Endothelial cell of umbilical vein (primary cell): Measurements from ENCODE around the gene PDS5B. TPM values are rescaled to one million over a fixed set of nuclear protein-coding genes. Genes with fewer than 3 reads are reported as not detected.

ENCODE experiments used
- BruUV-seq: library from RNA; stranded (reverse); fragments of 400-500 nt; replicated peaks from 2 replicates; lab custom pipeline; 2021; lab: Mats Ljungman, UMichigan
- CTCF ChIA-PET: fragments of 300-600, 350-600 bp; sonication (Branson Sonifier 250); formaldehyde crosslinking; loops from one replicate; lab custom pipeline; 2021; ENCODE audit warnings: antibody characterized with exemption, inconsistent platforms; lab: Charles Lee
- POLR2A ChIA-PET: fragments of 300-600, 350-600 bp; sonication (Branson Sonifier 250); formaldehyde crosslinking; loops from one replicate; lab custom pipeline; 2021; ENCODE audit warnings: antibody characterized with exemption, inconsistent platforms; lab: Charles Lee
- DNase-seq: peaks from one replicate; pipeline ENCODE4 v3.0.0-alpha.2; 2011; ENCODE audit warnings: low read depth, low spot score
- FAIRE-seq: peaks from 2 replicates; lab custom pipeline; 2011; peaks lifted over from hg19 to GRCh38; lab: Jason Lieb, UNC
- H2AFZ ChIP-seq: 2 replicates; pipeline ENCODE4 v1.6.0; 2012; ENCODE audit warnings: low read depth, low read length, control low read depth, inconsistent platforms
- H3K27ac ChIP-seq: 2 replicates; pipeline ENCODE4 v1.5.1; 2011; ENCODE audit warnings: low read depth, mild to moderate bottlenecking, control low read depth, low read length, moderate library complexity; ENCODE audit not compliant: insufficient read depth
- H3K27me3 ChIP-seq, 2 experiments: 2 replicates each; pipeline versions ENCODE4 v1.6.0 to v1.6.1; 2011; ENCODE audit warnings: low read length in 2 of 2, mixed read lengths in 1 of 2; ENCODE audit not compliant: control insufficient read depth in 2 of 2, insufficient read depth in 2 of 2
- H3K36me3 ChIP-seq, 2 experiments: 2 replicates in 1 of 2; 3 replicates in 1 of 2; pipeline ENCODE4 v1.5.1; 2011; ENCODE audit warnings: low read length in 2 of 2, mild to moderate bottlenecking in 1 of 2, moderate library complexity in 1 of 2; ENCODE audit not compliant: control insufficient read depth in 2 of 2, insufficient read depth in 2 of 2; ENCODE audit errors: extremely low read depth in 1 of 2
- H3K4me1 ChIP-seq: 3 replicates; pipeline ENCODE4 v1.5.1; 2011; ENCODE audit warnings: mild to moderate bottlenecking, low read length; ENCODE audit not compliant: control insufficient read depth, insufficient read depth; ENCODE audit errors: extremely low read depth
- H3K4me2 ChIP-seq: 2 replicates; pipeline ENCODE4 v1.6.1; 2011; ENCODE audit warnings: low read length, control low read depth, mixed read lengths; ENCODE audit not compliant: insufficient read depth
- H3K4me3 ChIP-seq, 3 experiments: fragments of 200-600 bp in 1 of 3; sonication (generic), shearing (Covaris generic) in 1 of 3; replicated peaks in 1 of 3; 2 replicates each; pipeline ENCODE4 v1.5.1; 2011 to 2016; ENCODE audit warnings: control low read depth in 3 of 3, low read length in 3 of 3, mild to moderate bottlenecking in 2 of 3, inconsistent platforms in 1 of 3, low read depth in 1 of 3, moderate library complexity in 1 of 3; ENCODE audit not compliant: insufficient read depth in 1 of 3
- H3K79me2 ChIP-seq: 2 replicates; pipeline ENCODE4 v1.6.0; 2012; ENCODE audit warnings: low read length, inconsistent platforms; ENCODE audit not compliant: control insufficient read depth, insufficient read depth
- H3K9ac ChIP-seq: replicated peaks from 2 replicates; pipeline ENCODE3; 2011; ENCODE audit warnings: low read length, control low read depth; ENCODE audit not compliant: insufficient read depth; ENCODE audit errors: extremely low read depth
- H3K9me1 ChIP-seq: replicated peaks from 3 replicates; pipeline ENCODE4 v1.6.0; 2011; ENCODE audit warnings: mild to moderate bottlenecking, low read length; ENCODE audit not compliant: control insufficient read depth, insufficient read depth; ENCODE audit errors: extremely low read depth
- H3K9me3 ChIP-seq: replicated peaks from 2 replicates; pipeline ENCODE4 v1.5.1; 2012; ENCODE audit warnings: low read length, inconsistent platforms; ENCODE audit not compliant: control insufficient read depth, insufficient read depth
- H4K20me1 ChIP-seq: replicated peaks from 2 replicates; pipeline ENCODE3; 2011; ENCODE audit warnings: mild to moderate bottlenecking, low read length; ENCODE audit not compliant: control insufficient read depth, insufficient read depth; ENCODE audit errors: extremely low read depth
- MYC ChIP-seq: IDR thresholded peaks from one replicate; pipeline ENCODE4 v1.6.1; 2011; ENCODE audit warnings: mild to moderate bottlenecking, low read depth, low read length
- POLR2A ChIP-seq: IDR thresholded peaks from 2 replicates; pipeline ENCODE4 v1.6.1; 2012; ENCODE audit warnings: low read depth, mild to moderate bottlenecking, control low read depth, low read length
- dilution Hi-C: fragments of 300-500 bp; cut with MboI; formaldehyde crosslinking; loops from one replicate; pipeline ENCODE4 v1.15.0; 2019; ENCODE audit warnings: low sequenced_read_pairs; ENCODE audit not compliant: extremely low pct_ligation_motif_present
- intact Hi-C: fragments of 100-400 bp; cut with micrococcal nuclease; formaldehyde crosslinking; loops from one replicate; pipeline ENCODE4 v1.10.0; 2022
- polyA plus RNA-seq, 4 experiments: library from polyadenylated mRNA; depleted of rRNA in 3 of 4; stranded (reverse) in 3 of 4; unstranded in 1 of 4; fragments of >200 nt; gene quantifications; 2 replicates each; pipeline versions ENCODE4 v1.2.1 to v1.2.3, GENCODE V29; 2011 to 2012; ENCODE audit warnings: missing spikeins in 1 of 4
- total RNA-seq: library from RNA; stranded (reverse); gene quantifications from 2 replicates; pipeline ENCODE4 v1.2.3, GENCODE V29; 2021

PDS5B gene
- total and polyA plus RNA-seq, 2 donors (not counting 3 experiments of a cell fraction or from before 2014, with no cell fraction given) = 3.9 to 40.3 TPM

DNA sequence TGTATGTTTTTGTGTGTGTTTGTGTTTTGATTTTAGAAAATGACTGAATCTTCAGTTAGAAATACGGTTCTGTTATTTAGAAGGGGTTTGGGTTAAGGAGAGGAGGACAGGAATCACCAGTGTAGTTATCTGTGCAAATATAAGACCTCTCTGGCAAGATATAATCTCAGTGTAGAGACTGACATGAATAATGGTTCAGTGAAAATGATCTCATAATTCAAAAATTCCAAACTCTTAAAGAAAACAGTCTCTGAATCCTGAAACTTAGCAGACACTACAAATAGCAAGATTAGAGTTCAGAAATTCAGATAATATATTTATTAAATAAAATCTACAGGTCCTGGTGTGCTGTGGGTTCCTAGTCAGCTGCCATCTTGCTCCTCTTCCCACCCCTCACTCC, 73.5 kb downstream of the PDS5B start:
- CTCF ChIA-PET = interaction anchor here (1.4 to 4.7 kb wide), 3 partner anchors 9 to 79 kb away, joined by 5 to 59 read pairs (median 7); no protein-coding TSS in a partner anchor
- Histone ChIP-seq H2AFZ (no peak overlapping the region), H3K36me3 (peaks cover 3 to 5% of the 10 kb centered on the region in 2 experiments), H3K4me1 (no peaks in the 10 kb centered on the region), H3K9me3 (no peaks in the 10 kb centered on the region), H3K4me2 (no peak overlapping the region), H3K4me3 (no peak overlapping the region), H3K9ac (no peak overlapping the region), H3K9me1 (no peaks in the 10 kb centered on the region), H4K20me1 (no peaks in the 10 kb centered on the region), H3K27ac (no peak overlapping the region), H3K79me2 (peaks cover 34% of the 10 kb centered on the region), H3K27me3 (no peaks in the 10 kb centered on the region)
- TF ChIP-seq POLR2A = no peak
- peak; percentile 17 for DNase-seq
- dilution Hi-C loops = no loop called here
- FAIRE-seq = no peak
- intact Hi-C loops = loop anchor here (10.0 kb wide), 1 partner anchor 745 kb away; no protein-coding TSS in a partner anchor
- POLR2A ChIA-PET = no interaction called here
- no TSS peak for BruUV-seq

DNA sequence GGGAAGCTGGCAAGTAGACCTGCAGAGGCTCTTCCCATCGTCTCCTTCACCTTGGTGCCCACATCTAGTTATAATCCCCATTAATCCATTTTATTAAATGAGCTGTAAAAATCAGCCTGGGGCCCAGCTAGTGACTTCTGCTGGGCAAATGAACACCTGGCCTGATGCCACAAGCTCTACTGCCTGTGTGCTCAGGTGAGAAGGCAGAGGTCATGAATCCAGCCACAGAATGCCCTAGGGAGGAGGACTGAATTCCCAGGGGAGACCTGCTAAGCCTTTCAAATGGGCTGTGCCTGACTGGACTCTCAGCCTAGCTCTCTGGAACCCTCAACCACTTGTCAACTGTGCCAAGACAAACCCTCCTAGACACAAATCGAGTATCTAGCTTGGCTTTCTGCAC, 74.0 kb downstream of the PDS5B start:
- Histone ChIP-seq H3K9me1 (no peaks in the 10 kb centered on the region), H4K20me1 (no peaks in the 10 kb centered on the region), H3K4me3 (no peak overlapping the region), H3K9me3 (no peaks in the 10 kb centered on the region), H2AFZ (no peak overlapping the region), H3K4me2 (no peak overlapping the region), H3K9ac (no peak overlapping the region), H3K4me1 (no peaks in the 10 kb centered on the region), H3K27ac (no peak overlapping the region), H3K36me3 (peaks cover 3 to 5% of the 10 kb centered on the region in 2 experiments), H3K79me2 (peaks cover 29% of the 10 kb centered on the region), H3K27me3 (no peaks in the 10 kb centered on the region)
- no TSS peak for BruUV-seq
- intact Hi-C loops = loop anchor here (10.0 kb wide), 1 partner anchor 745 kb away; no protein-coding TSS in a partner anchor
- TF ChIP-seq POLR2A (no peak), MYC (no peak)
- dilution Hi-C loops = no loop called here
- ChIA-PET CTCF (interaction anchor here (0.9 to 4.7 kb wide), 6 partner anchors 9 to 750 kb away, joined by 3 to 59 read pairs (median 5); partner anchors contain the start of gene PDS5B), POLR2A (no interaction called here)
- no peak for DNase-seq
- no peak for FAIRE-seq
